Psoas muscle (tissue), 8 donors: ENCODE results near the gene CFDP1. TPM values are rescaled to one million over a fixed set of nuclear protein-coding genes. Genes with fewer than 3 reads are reported as not detected.
A peak's percentile ranks its signal among the peaks of the same experiment; 100 is the strongest.

Experiments
- ATAC-seq, 4 donors: fragments of 200-7000 bp; cut with Tn5 transposase; one replicate each; pipeline ENCODE4 v1.9.1; 2020; ENCODE audit warnings: moderate library complexity in 3 of 4, mild to moderate bottlenecking in 2 of 4
- DNase-seq, 2 donors: peaks; one replicate each; pipeline ENCODE4 v3.0.0-alpha.2; 2020
- H3K27ac ChIP-seq: fragments of 200-600 bp; one replicate; pipeline ENCODE4 v1.8.0; 2022
- H3K27me3 ChIP-seq, 3 donors: fragments of 200-600 bp in 1 of 3; one replicate each; pipeline versions ENCODE4 v1.6.1 to v1.8.0; 2013 to 2022; ENCODE audit warnings: low read length in 2 of 3, mild to moderate bottlenecking in 2 of 3, moderate library complexity in 1 of 3; ENCODE audit not compliant: insufficient read depth in 3 of 3
- H3K36me3 ChIP-seq, 2 donors: fragments of 200-600 bp in 1 of 2; one replicate each; pipeline versions ENCODE4 v1.6.1 to v1.8.0; 2013 to 2022; ENCODE audit warnings: low read depth in 1 of 2, mild to moderate bottlenecking in 1 of 2, moderate library complexity in 1 of 2; ENCODE audit not compliant: insufficient read depth in 1 of 2
- H3K4me1 ChIP-seq: fragments of 200-600 bp; one replicate; pipeline ENCODE4 v1.8.0; 2022
- H3K4me3 ChIP-seq: fragments of 200-600 bp; one replicate; pipeline ENCODE4 v1.8.0; 2022; ENCODE audit warnings: mild to moderate bottlenecking
- H3K9me3 ChIP-seq: fragments of 200-600 bp; one replicate; pipeline ENCODE4 v1.8.0; 2022
- WGBS, 3 donors: extraction: QIAGEN DNeasy Blood & Tissue Kit; methylation state at CpG; one replicate each; pipeline versions ENCODE4 v1.1.6 to v1.1.7; 2013; 5-methylcytosine and 5-hydroxymethylcytosine counted together
- intact Hi-C, 2 donors: fragments of 100-400 bp; cut with DNase I; formaldehyde crosslinking; loops; one replicate each; pipeline versions ENCODE4 v1.11.0 to v1.14.2; 2022
- polyA plus RNA-seq, 3 donors: library from polyadenylated mRNA; stranded (reverse); fragments of 200-250 nt; gene quantifications; one replicate each; pipeline ENCODE4 v1.2.3, GENCODE V29; 2013
- total RNA-seq, 4 donors: library from RNA; stranded (reverse); fragmentation: NEBNext Ultra II Directional in 2 of 4; extraction: Animal tissue kit (Norgen Biotek cat#: 25700) in 2 of 4; gene quantifications; one replicate each; pipeline versions ENCODE4 v1.2.1 to v1.2.4, GENCODE V29; 2021 to 2023
- TF ChIP-seq, protein P1 (sequence below): fragments of 200-600 bp; IDR thresholded peaks from one replicate; pipeline ENCODE4 v1.8.0; 2022; ENCODE audit warnings: antibody characterized with exemption
- donor health status: healthy with polysubstance abuse.
- donor health status: DM: no; HTN: no; CAD: no; lungs with moderate emphysema.
- donor health status: Bipolar disorder and iron deficiency.
- donor health status: healthy.
- donor health status: DM: yes; HTN: yes; CAD: no.
- donor health status: DM: no; HTN: no; CAD: no.
- donor health status: DM: no; HTN: no; CAD: no.
- donor health status: DM: yes; HTN: yes; CAD: no.

The CFDP1 gene
- total and polyA plus RNA-seq, 7 donors: 16.6 to 78.2 (median 21.9) TPM

DNA sequence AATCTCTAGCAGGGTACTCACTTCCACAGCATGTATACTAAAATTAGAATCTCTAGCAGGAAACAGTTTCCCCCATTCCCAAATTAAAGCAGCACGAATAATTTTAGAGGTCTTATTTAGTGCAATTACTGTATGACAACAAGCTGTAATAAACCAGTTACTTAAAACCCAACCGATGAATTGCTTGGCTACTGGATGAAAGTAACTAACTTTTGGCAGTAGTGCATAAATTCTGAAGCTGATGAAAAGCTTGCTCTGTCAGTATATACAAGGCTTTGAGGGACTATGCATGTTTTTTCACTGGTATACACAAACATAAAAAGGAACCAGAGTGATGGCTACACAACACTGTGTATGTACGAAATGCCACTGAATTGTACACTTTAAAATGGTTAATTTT lies 89.4 kb downstream of the CFDP1 start:
- TF ChIP-seq, protein P1, sequence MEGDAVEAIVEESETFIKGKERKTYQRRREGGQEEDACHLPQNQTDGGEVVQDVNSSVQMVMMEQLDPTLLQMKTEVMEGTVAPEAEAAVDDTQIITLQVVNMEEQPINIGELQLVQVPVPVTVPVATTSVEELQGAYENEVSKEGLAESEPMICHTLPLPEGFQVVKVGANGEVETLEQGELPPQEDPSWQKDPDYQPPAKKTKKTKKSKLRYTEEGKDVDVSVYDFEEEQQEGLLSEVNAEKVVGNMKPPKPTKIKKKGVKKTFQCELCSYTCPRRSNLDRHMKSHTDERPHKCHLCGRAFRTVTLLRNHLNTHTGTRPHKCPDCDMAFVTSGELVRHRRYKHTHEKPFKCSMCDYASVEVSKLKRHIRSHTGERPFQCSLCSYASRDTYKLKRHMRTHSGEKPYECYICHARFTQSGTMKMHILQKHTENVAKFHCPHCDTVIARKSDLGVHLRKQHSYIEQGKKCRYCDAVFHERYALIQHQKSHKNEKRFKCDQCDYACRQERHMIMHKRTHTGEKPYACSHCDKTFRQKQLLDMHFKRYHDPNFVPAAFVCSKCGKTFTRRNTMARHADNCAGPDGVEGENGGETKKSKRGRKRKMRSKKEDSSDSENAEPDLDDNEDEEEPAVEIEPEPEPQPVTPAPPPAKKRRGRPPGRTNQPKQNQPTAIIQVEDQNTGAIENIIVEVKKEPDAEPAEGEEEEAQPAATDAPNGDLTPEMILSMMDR: no peak
- Histone ChIP-seq H3K4me3 (no peak overlapping the region), H3K27ac (no peak overlapping the region), H3K4me1 (peaks cover 21% of the 10 kb centered on the region), H3K27me3 (no peaks in the 10 kb centered on the region), H3K9me3 (no peaks in the 10 kb centered on the region), H3K36me3 (no peaks in the 10 kb centered on the region)
- ATAC-seq (no peak), DNase-seq (no peak)
- WGBS, 3 donors: 50 to 55% (median 52%) methylated on average over 3 of the region's 3 CpGs
- intact Hi-C loops: loop anchor here in 1 of 2 donors (5.0 kb wide), 1 partner anchor 37 kb away; no protein-coding TSS in a partner anchor

DNA sequence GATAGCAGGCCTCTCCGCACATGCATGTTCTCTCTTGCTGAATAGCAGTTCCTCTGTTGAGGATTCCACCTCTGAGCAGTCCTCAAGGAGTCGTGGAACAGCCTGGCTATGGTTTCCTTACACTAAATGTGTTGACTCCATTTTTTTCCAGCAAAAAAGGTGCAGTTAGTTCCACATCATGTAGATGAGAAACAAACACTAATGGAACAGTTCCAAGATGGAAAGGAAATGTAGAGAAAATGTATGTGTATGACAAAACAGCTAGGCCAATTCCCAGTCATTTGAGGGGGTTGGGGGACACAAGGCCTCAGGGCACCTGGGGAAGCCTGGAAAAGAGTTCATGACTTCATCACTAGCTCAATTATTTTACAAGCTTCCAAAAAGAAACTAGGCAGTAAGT lies 90.0 kb downstream of the CFDP1 start:
- no peak overlapping the region for H3K27ac ChIP-seq
- no peak overlapping the region for H3K4me3 ChIP-seq
- no peak for DNase-seq
- no peak for ATAC-seq
- peaks cover 21% of the 10 kb centered on the region for H3K4me1 ChIP-seq
- H3K9me3 ChIP-seq: no peaks in the 10 kb centered on the region
- 86 to 94% (median 92%) methylated on average over 2 of the region's 2 CpGs for WGBS, 3 donors
- H3K36me3 ChIP-seq: no peaks in the 10 kb centered on the region
- intact Hi-C loops: loop anchor here in 1 of 2 donors (5.0 kb wide), 1 partner anchor 36 kb away; no protein-coding TSS in a partner anchor
- TF ChIP-seq, protein P1: no peak
- H3K27me3 ChIP-seq: no peaks in the 10 kb centered on the region

DNA sequence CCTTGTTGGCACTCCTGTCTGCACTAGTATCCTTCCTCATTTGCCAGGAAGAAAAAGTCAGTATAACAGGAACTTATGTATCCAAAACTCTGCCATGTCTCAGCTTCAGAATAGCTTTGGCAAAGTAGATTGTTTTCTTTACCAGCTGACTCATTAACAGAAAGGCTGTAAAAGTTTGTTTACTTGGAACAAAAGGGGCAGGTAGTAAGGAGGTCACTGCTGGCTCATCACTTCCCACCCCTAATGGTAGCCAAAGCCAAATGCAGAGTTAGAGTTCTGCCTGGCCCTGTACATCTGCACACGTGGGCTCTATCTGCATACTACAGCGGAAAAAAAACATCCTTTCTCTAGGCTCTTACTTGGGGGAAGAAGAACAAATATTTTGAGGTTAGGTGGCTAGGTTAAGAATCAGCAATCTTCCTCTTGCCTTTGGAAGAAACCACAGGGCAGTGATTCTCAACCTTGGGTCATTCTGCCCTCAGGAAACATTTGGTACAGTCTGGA lies 90.9 kb downstream of the CFDP1 start:
- peaks cover 21% of the 10 kb centered on the region for H3K4me1 ChIP-seq
- H3K27me3 ChIP-seq: no peaks in the 10 kb centered on the region
- DNase-seq: no peak
- H3K27ac ChIP-seq: no peak overlapping the region
- intact Hi-C loops: loop anchor here in 1 of 2 donors (5.0 kb wide), 1 partner anchor 35 kb away; no protein-coding TSS in a partner anchor
- H3K9me3 ChIP-seq: no peaks in the 10 kb centered on the region
- no peak overlapping the region for H3K4me3 ChIP-seq
- ATAC-seq: peak in 3 of 4 donors; percentile 30 to 78 (median 70)
- 43 to 55% (median 48%) methylated on average over 2 of the region's 2 CpGs for WGBS, 3 donors
- TF ChIP-seq, protein P1: no peak
- no peaks in the 10 kb centered on the region for H3K36me3 ChIP-seq

DNA sequence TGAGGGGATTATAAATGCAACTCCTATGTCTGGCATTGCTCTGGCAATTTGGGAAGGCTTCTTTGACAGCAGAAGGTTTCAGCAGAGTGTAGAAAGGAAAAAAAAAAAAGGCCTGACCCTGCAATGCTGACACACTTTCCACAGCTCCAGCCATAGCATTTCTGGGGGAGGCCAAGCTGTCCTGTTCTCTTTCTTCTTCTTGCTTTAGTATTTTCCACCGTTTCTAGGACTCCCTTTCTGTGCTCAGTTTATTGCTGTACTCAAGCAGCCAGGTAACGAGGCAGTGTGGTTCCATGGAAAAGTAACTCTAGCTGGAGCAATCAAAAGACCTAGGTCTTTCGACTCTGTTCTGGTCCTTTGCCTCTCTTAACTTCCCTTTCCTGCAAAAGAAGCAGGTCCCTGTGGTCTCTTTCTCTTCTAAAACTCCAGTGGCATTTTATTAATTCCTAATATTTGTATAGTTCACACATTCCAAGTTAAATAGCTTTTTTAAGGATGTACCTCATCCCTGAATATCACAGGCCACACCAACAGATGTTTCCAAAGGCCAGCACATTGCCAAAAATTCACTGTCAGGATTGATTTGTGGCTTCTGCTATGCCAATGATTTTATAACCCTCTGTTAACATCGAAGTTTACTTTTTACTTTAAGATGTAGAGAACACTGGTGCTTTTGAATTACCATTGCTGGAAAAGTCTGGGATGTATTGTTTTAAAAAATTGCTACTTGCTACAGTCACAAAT lies 91.6 kb downstream of the CFDP1 start:
- H3K4me3 ChIP-seq: no peak overlapping the region
- TF ChIP-seq, protein P1: no peak
- peak in 1 of 4 donors; percentile 37 for ATAC-seq
- 35 to 41% (median 38%) methylated on average over 4 of the region's 4 CpGs for WGBS, 3 donors
- no peaks in the 10 kb centered on the region for H3K36me3 ChIP-seq
- DNase-seq: no peak
- peak overlapping the region; percentile 6 for H3K27ac ChIP-seq
- H3K9me3 ChIP-seq: no peaks in the 10 kb centered on the region
- H3K27me3 ChIP-seq: no peaks in the 10 kb centered on the region
- peaks cover 21% of the 10 kb centered on the region for H3K4me1 ChIP-seq
- intact Hi-C loops: loop anchor here in 1 of 2 donors (5.0 kb wide), 1 partner anchor 34 kb away; no protein-coding TSS in a partner anchor
